ENCODE data around the gene PCDHGC4. TPM values are rescaled to one million over a fixed set of nuclear protein-coding genes. Genes with fewer than 3 reads are reported as not detected.
A peak's percentile ranks its signal among the peaks of the same experiment; 100 is the strongest.

The PCDHGC4 gene
- total RNA-seq, 1 experiment from 2014 or later, result 3.6 TPM

GRCh38 chr5:141475625-141476131, 9.2 kb upstream of the PCDHGC4 start, which contains the start of gene PCDHGC3:
Gene PCDHGC3 (plus strand): TSS chr5:141475966. CDS start chr5:141476117, 151 bp downstream.
- intact Hi-C loops (cut with micrococcal nuclease; ENCODE audit: unreplicated experiment), result loop anchor here (1.0 to 5.0 kb wide), 4 partner anchors 19 to 81 kb away; no protein-coding TSS in a partner anchor
- no TSS peak for BruUV-seq (replicated peaks)
- Histone ChIP-seq H3K27ac (ENCODE audit: low read depth, low read length, poor library complexity, severe bottlenecking) (peak within 1 kb of the TSS; percentile 89), H3K4me3 (ENCODE audit: low read depth, low read length, poor library complexity, severe bottlenecking) (peak within 1 kb of the TSS; percentile 80), H3K27me3 (replicated peaks; ENCODE audit: insufficient read depth, low read depth, low read length, poor library complexity) (no peaks in the 10 kb centered on the region), H3K36me3 (ENCODE audit: insufficient read depth, low read length, poor library complexity, severe bottlenecking) (no peaks in the 10 kb centered on the region), H3K4me1 (ENCODE audit: insufficient read depth, low read length, poor library complexity, severe bottlenecking) (peaks cover 35% of the 10 kb centered on the region), H3K9me3 (ENCODE audit: low read depth, low read length, poor library complexity, severe bottlenecking) (no peaks in the 10 kb centered on the region)
- peak; percentile 98 for DNase-seq (ENCODE audit: low spot score)
- CTCF ChIA-PET, result interaction anchor here (0.6 to 2.3 kb wide), 8 partner anchors 20 to 252 kb away, joined by 3 to 13 read pairs (median 6); partner anchors contain the start of gene PCDHB14
- TF ChIP-seq EZH2 (IDR thresholded peaks at IDR 0.05; ENCODE audit: borderline replicate concordance, low read depth, low read length, poor library complexity, severe bottlenecking), result no peak
- peak; percentile 55 for TF ChIP-seq CTCF (conservative IDR thresholded peaks at IDR 0.05; ENCODE audit: low read depth, low read length)
- POLR2A ChIA-PET (ENCODE audit: low non-redundant PET), result interaction anchor here (0.6 to 0.7 kb wide), 2 partner anchors 8 to 9 kb away, joined by 3 read pairs; partner anchors contain the start of gene PCDHGC4

- peaks cover 35% of the 10 kb centered on the region for H3K4me1 ChIP-seq (ENCODE audit: insufficient read depth, low read length, poor library complexity, severe bottlenecking)
- ChIA-PET POLR2A (ENCODE audit: low non-redundant PET) (no interaction called here), CTCF (interaction anchor here (1.0 to 2.3 kb wide), 5 partner anchors 20 to 88 kb away, joined by 3 to 13 read pairs (median 5); no protein-coding TSS in a partner anchor)
- BruUV-seq (replicated peaks), result TSS peak; percentile 72
- intact Hi-C loops (cut with micrococcal nuclease; ENCODE audit: unreplicated experiment), result loop anchor here (2.0 to 5.0 kb wide), 3 partner anchors 18 to 80 kb away; no protein-coding TSS in a partner anchor
- H3K36me3 ChIP-seq (ENCODE audit: insufficient read depth, low read length, poor library complexity, severe bottlenecking), result no peaks in the 10 kb centered on the region
- TF ChIP-seq CTCF (conservative IDR thresholded peaks at IDR 0.05; ENCODE audit: low read depth, low read length) (no peak), EZH2 (IDR thresholded peaks at IDR 0.05; ENCODE audit: borderline replicate concordance, low read depth, low read length, poor library complexity, severe bottlenecking) (no peak)
- peak; percentile 85 for DNase-seq (ENCODE audit: low spot score)
- no peaks in the 10 kb centered on the region for H3K9me3 ChIP-seq (ENCODE audit: low read depth, low read length, poor library complexity, severe bottlenecking)
- H3K27me3 ChIP-seq (replicated peaks; ENCODE audit: insufficient read depth, low read depth, low read length, poor library complexity), result no peaks in the 10 kb centered on the region
- H3K27ac ChIP-seq (ENCODE audit: low read depth, low read length, poor library complexity, severe bottlenecking), result peak overlapping the region; percentile 89
- peak overlapping the region; percentile 80 for H3K4me3 ChIP-seq (ENCODE audit: low read depth, low read length, poor library complexity, severe bottlenecking)
These were observed 8.5 kb upstream of the PCDHGC4 start for GRCh38 chr5:141476132-141476911.

- intact Hi-C loops (cut with micrococcal nuclease; ENCODE audit: unreplicated experiment), result loop anchor here (2.0 to 5.0 kb wide), 3 partner anchors 18 to 80 kb away; no protein-coding TSS in a partner anchor
- TF ChIP-seq EZH2 (IDR thresholded peaks at IDR 0.05; ENCODE audit: borderline replicate concordance, low read depth, low read length, poor library complexity, severe bottlenecking) (no peak), CTCF (conservative IDR thresholded peaks at IDR 0.05; ENCODE audit: low read depth, low read length) (no peak)
- ChIA-PET POLR2A (ENCODE audit: low non-redundant PET) (no interaction called here), CTCF (interaction anchor here (1.8 to 2.3 kb wide), 2 partner anchors 36 to 81 kb away, joined by 11 to 13 read pairs; no protein-coding TSS in a partner anchor)
- no peak overlapping the region for H3K27ac ChIP-seq (ENCODE audit: low read depth, low read length, poor library complexity, severe bottlenecking)
- no peaks in the 10 kb centered on the region for H3K9me3 ChIP-seq (ENCODE audit: low read depth, low read length, poor library complexity, severe bottlenecking)
- H3K4me3 ChIP-seq (ENCODE audit: low read depth, low read length, poor library complexity, severe bottlenecking), result peak overlapping the region; percentile 80
- no peaks in the 10 kb centered on the region for H3K27me3 ChIP-seq (replicated peaks; ENCODE audit: insufficient read depth, low read depth, low read length, poor library complexity)
- no peaks in the 10 kb centered on the region for H3K36me3 ChIP-seq (ENCODE audit: insufficient read depth, low read length, poor library complexity, severe bottlenecking)
- no peak for DNase-seq (ENCODE audit: low spot score)
- BruUV-seq (replicated peaks), result no TSS peak
- peaks cover 35% of the 10 kb centered on the region for H3K4me1 ChIP-seq (ENCODE audit: insufficient read depth, low read length, poor library complexity, severe bottlenecking)
These were observed 7.7 kb upstream of the PCDHGC4 start for GRCh38 chr5:141477044-141477575.

Measured in A673 (cell line).